ENCODE results near the gene PLA1A. TPM values are rescaled to one million over a fixed set of nuclear protein-coding genes. Genes with fewer than 3 reads are reported as not detected.

The PLA1A gene
- total and polyA plus RNA-seq, 4 donors, result 0.50 to 5.7 (median 3.1) TPM

- H3K4me1 ChIP-seq (ENCODE audit: control insufficient read depth in 1 of 2, insufficient read depth in 2 of 2, low read length in 2 of 2), result no peaks in the 10 kb centered on the region
- H3K36me3 ChIP-seq (ENCODE audit: control insufficient read depth in 1 of 2, insufficient read depth in 2 of 2, low read length in 1 of 2), result no peaks in the 10 kb centered on the region
- ATAC-seq (ENCODE audit: low FRiP score) (no peak), DNase-seq (no peak)
- intact Hi-C loops (cut with DNase I), result no loop called here
- no peaks in the 10 kb centered on the region for H3K27me3 ChIP-seq (ENCODE audit: control insufficient read depth in 1 of 2, insufficient read depth in 2 of 2, low read length in 1 of 2)
- no peak overlapping the region for H3K4me3 ChIP-seq (ENCODE audit: low read length in 2 of 2)
- WGBS, 2 donors, result 82 to 91% methylated on average over 6 of the region's 6 CpGs
- no peaks in the 10 kb centered on the region for H3K9me3 ChIP-seq (ENCODE audit: control insufficient read depth, low read length)
- H3K27ac ChIP-seq (ENCODE audit: low read depth in 1 of 2, low read length in 2 of 2), result no peak overlapping the region
Measured at GRCh38 chr3:119608405-119609000, 10.8 kb downstream of the PLA1A start.

- DNase-seq, result no peak
- WGBS, 2 donors, result 69% methylated on average over 6 of the region's 6 CpGs
- Histone ChIP-seq H3K9me3 (ENCODE audit: control insufficient read depth, low read length) (no peaks in the 10 kb centered on the region), H3K36me3 (ENCODE audit: control insufficient read depth in 1 of 2, insufficient read depth in 2 of 2, low read length in 1 of 2) (no peaks in the 10 kb centered on the region), H3K4me3 (ENCODE audit: low read length in 2 of 2) (no peak overlapping the region), H3K27ac (ENCODE audit: low read depth in 1 of 2, low read length in 2 of 2) (no peak overlapping the region), H3K4me1 (ENCODE audit: control insufficient read depth in 1 of 2, insufficient read depth in 2 of 2, low read length in 2 of 2) (no peaks in the 10 kb centered on the region), H3K27me3 (ENCODE audit: control insufficient read depth in 1 of 2, insufficient read depth in 2 of 2, low read length in 1 of 2) (no peaks in the 10 kb centered on the region)
- intact Hi-C loops (cut with DNase I), result no loop called here
- ATAC-seq (ENCODE audit: low FRiP score), result no peak
Measured at GRCh38 chr3:119609301-119609700, 11.6 kb downstream of the PLA1A start.

GRCh38 chr3:119611664-119612063 is 14.0 kb downstream of the PLA1A start:
- Histone ChIP-seq H3K27ac (ENCODE audit: low read depth in 1 of 2, low read length in 2 of 2) (no peak overlapping the region), H3K36me3 (ENCODE audit: control insufficient read depth in 1 of 2, insufficient read depth in 2 of 2, low read length in 1 of 2) (no peaks in the 10 kb centered on the region), H3K4me3 (ENCODE audit: low read length in 2 of 2) (no peak overlapping the region), H3K9me3 (ENCODE audit: control insufficient read depth, low read length) (no peaks in the 10 kb centered on the region), H3K4me1 (ENCODE audit: control insufficient read depth in 1 of 2, insufficient read depth in 2 of 2, low read length in 2 of 2) (no peaks in the 10 kb centered on the region), H3K27me3 (ENCODE audit: control insufficient read depth in 1 of 2, insufficient read depth in 2 of 2, low read length in 1 of 2) (no peaks in the 10 kb centered on the region)
- DNase-seq (no peak), ATAC-seq (ENCODE audit: low FRiP score) (no peak)
- WGBS, 2 donors, result 93% methylated on average over 1 of the region's 1 CpG
- intact Hi-C loops (cut with DNase I), result no loop called here

GRCh38 chr3:119613201-119613600 is 15.5 kb downstream of the PLA1A start:
- no peaks in the 10 kb centered on the region for H3K4me1 ChIP-seq (ENCODE audit: control insufficient read depth in 1 of 2, insufficient read depth in 2 of 2, low read length in 2 of 2)
- H3K27ac ChIP-seq (ENCODE audit: low read depth in 1 of 2, low read length in 2 of 2), result no peak overlapping the region
- ATAC-seq (ENCODE audit: low FRiP score) (no peak), DNase-seq (no peak)
- no peaks in the 10 kb centered on the region for H3K36me3 ChIP-seq (ENCODE audit: control insufficient read depth in 1 of 2, insufficient read depth in 2 of 2, low read length in 1 of 2)
- H3K27me3 ChIP-seq (ENCODE audit: control insufficient read depth in 1 of 2, insufficient read depth in 2 of 2, low read length in 1 of 2), result no peaks in the 10 kb centered on the region
- H3K4me3 ChIP-seq (ENCODE audit: low read length in 2 of 2), result no peak overlapping the region
- 91 to 96% methylated on average over 1 of the region's 1 CpG for WGBS, 2 donors
- intact Hi-C loops (cut with DNase I), result no loop called here
- no peaks in the 10 kb centered on the region for H3K9me3 ChIP-seq (ENCODE audit: control insufficient read depth, low read length)

- Histone ChIP-seq H3K4me3 (ENCODE audit: low read length in 2 of 2) (no peak overlapping the region), H3K36me3 (ENCODE audit: control insufficient read depth in 1 of 2, insufficient read depth in 2 of 2, low read length in 1 of 2) (no peaks in the 10 kb centered on the region), H3K9me3 (ENCODE audit: control insufficient read depth, low read length) (no peaks in the 10 kb centered on the region), H3K4me1 (ENCODE audit: control insufficient read depth in 1 of 2, insufficient read depth in 2 of 2, low read length in 2 of 2) (no peaks in the 10 kb centered on the region), H3K27ac (ENCODE audit: low read depth in 1 of 2, low read length in 2 of 2) (no peak overlapping the region), H3K27me3 (ENCODE audit: control insufficient read depth in 1 of 2, insufficient read depth in 2 of 2, low read length in 1 of 2) (no peaks in the 10 kb centered on the region)
- intact Hi-C loops (cut with DNase I), result no loop called here
- DNase-seq (no peak), ATAC-seq (ENCODE audit: low FRiP score) (no peak)
- WGBS, 2 donors, result 88 to 97% methylated on average over 4 of the region's 4 CpGs
Measured at GRCh38 chr3:119613872-119614271, 16.2 kb downstream of the PLA1A start.

GRCh38 chr3:119616056-119616455 is 18.4 kb downstream of the PLA1A start:
- no peaks in the 10 kb centered on the region for H3K36me3 ChIP-seq (ENCODE audit: control insufficient read depth in 1 of 2, insufficient read depth in 2 of 2, low read length in 1 of 2)
- no peak for DNase-seq
- 83 to 86% methylated on average over 4 of the region's 4 CpGs for WGBS, 2 donors
- H3K27ac ChIP-seq (ENCODE audit: low read depth in 1 of 2, low read length in 2 of 2), result no peak overlapping the region
- H3K9me3 ChIP-seq (ENCODE audit: control insufficient read depth, low read length), result no peaks in the 10 kb centered on the region
- no peak for ATAC-seq (ENCODE audit: low FRiP score)
- no peaks in the 10 kb centered on the region for H3K4me1 ChIP-seq (ENCODE audit: control insufficient read depth in 1 of 2, insufficient read depth in 2 of 2, low read length in 2 of 2)
- intact Hi-C loops (cut with DNase I), result no loop called here
- no peak overlapping the region for H3K4me3 ChIP-seq (ENCODE audit: low read length in 2 of 2)
- no peaks in the 10 kb centered on the region for H3K27me3 ChIP-seq (ENCODE audit: control insufficient read depth in 1 of 2, insufficient read depth in 2 of 2, low read length in 1 of 2)

- Histone ChIP-seq H3K27me3 (ENCODE audit: control insufficient read depth in 1 of 2, insufficient read depth in 2 of 2, low read length in 1 of 2) (no peaks in the 10 kb centered on the region), H3K27ac (ENCODE audit: low read depth in 1 of 2, low read length in 2 of 2) (no peak overlapping the region), H3K36me3 (ENCODE audit: control insufficient read depth in 1 of 2, insufficient read depth in 2 of 2, low read length in 1 of 2) (no peaks in the 10 kb centered on the region), H3K4me3 (ENCODE audit: low read length in 2 of 2) (no peak overlapping the region), H3K4me1 (ENCODE audit: control insufficient read depth in 1 of 2, insufficient read depth in 2 of 2, low read length in 2 of 2) (no peaks in the 10 kb centered on the region), H3K9me3 (ENCODE audit: control insufficient read depth, low read length) (peaks cover 1% of the 10 kb centered on the region)
- DNase-seq (no peak), ATAC-seq (ENCODE audit: low FRiP score) (no peak)
- WGBS, 2 donors, result 79% methylated on average over 7 of the region's 7 CpGs
- intact Hi-C loops (cut with DNase I), result no loop called here
Measured at GRCh38 chr3:119619094-119619493, 21.4 kb downstream of the PLA1A start.

GRCh38 chr3:119620899-119621298 is 23.2 kb downstream of the PLA1A start:
- H3K4me3 ChIP-seq (ENCODE audit: low read length in 2 of 2), result no peak overlapping the region
- no peaks in the 10 kb centered on the region for H3K4me1 ChIP-seq (ENCODE audit: control insufficient read depth in 1 of 2, insufficient read depth in 2 of 2, low read length in 2 of 2)
- WGBS, 2 donors, result 92 to 93% methylated on average over 5 of the region's 5 CpGs
- DNase-seq (no peak), ATAC-seq (ENCODE audit: low FRiP score) (no peak)
- H3K27me3 ChIP-seq (ENCODE audit: control insufficient read depth in 1 of 2, insufficient read depth in 2 of 2, low read length in 1 of 2), result no peaks in the 10 kb centered on the region
- intact Hi-C loops (cut with DNase I), result no loop called here
- H3K9me3 ChIP-seq (ENCODE audit: control insufficient read depth, low read length), result peaks cover 2% of the 10 kb centered on the region
- H3K36me3 ChIP-seq (ENCODE audit: control insufficient read depth in 1 of 2, insufficient read depth in 2 of 2, low read length in 1 of 2), result no peaks in the 10 kb centered on the region
- H3K27ac ChIP-seq (ENCODE audit: low read depth in 1 of 2, low read length in 2 of 2), result no peak overlapping the region

GRCh38 chr3:119624002-119624720 is 26.5 kb downstream of the PLA1A start:
- ATAC-seq (ENCODE audit: low FRiP score) (no peak), DNase-seq (no peak)

More at GRCh38 chr3:119624002-119624720, 26.5 kb downstream of the PLA1A start:
- 89 to 92% methylated on average over 9 of the region's 9 CpGs for WGBS, 2 donors
- H3K4me3 ChIP-seq (ENCODE audit: low read length in 2 of 2), result no peak overlapping the region
- H3K27me3 ChIP-seq (ENCODE audit: control insufficient read depth in 1 of 2, insufficient read depth in 2 of 2, low read length in 1 of 2), result no peaks in the 10 kb centered on the region
- peaks cover 0 to 3% of the 10 kb centered on the region in 2 donors for H3K4me1 ChIP-seq (ENCODE audit: control insufficient read depth in 1 of 2, insufficient read depth in 2 of 2, low read length in 2 of 2)
- H3K9me3 ChIP-seq (ENCODE audit: control insufficient read depth, low read length), result peaks cover 2% of the 10 kb centered on the region
- no peak overlapping the region for H3K27ac ChIP-seq (ENCODE audit: low read depth in 1 of 2, low read length in 2 of 2)
- H3K36me3 ChIP-seq (ENCODE audit: control insufficient read depth in 1 of 2, insufficient read depth in 2 of 2, low read length in 1 of 2), result no peaks in the 10 kb centered on the region
- intact Hi-C loops (cut with DNase I), result no loop called here

All from aorta (tissue), 5 donors.